CD4-positive, alpha-beta T cell treated with Interleukin-1 beta for 1 hour (primary cell): ENCODE results near the gene PCSK7.

ENCODE experiments used
- DNase-seq, 2 donors: peaks; one replicate each; pipeline ENCODE4 v3.0.0-alpha.2; 2020 to 2022

The PCSK7 gene

GRCh38 chr11:117181586-117182550, 50.0 kb downstream of the PCSK7 start:
- DNase-seq: no peak

GRCh38 chr11:117180661-117181585, 51.0 kb downstream of the PCSK7 start:
- peak; percentile 67 to 73 for DNase-seq

- no peak for DNase-seq
Observed at GRCh38 chr11:117180020-117180419, 51.9 kb downstream of the PCSK7 start.

GRCh38 chr11:117179048-117179999, 52.5 kb downstream of the PCSK7 start:
- peak; percentile 53 to 56 for DNase-seq

- DNase-seq: peak; percentile 88 to 89
Observed at GRCh38 chr11:117178210-117179034, 53.5 kb downstream of the PCSK7 start, which contains the start of gene SIDT2. Gene SIDT2 (plus strand): TSS chr11:117178743. CDS start chr11:117179264, 521 bp downstream.

GRCh38 chr11:117177534-117178209, 54.2 kb downstream of the PCSK7 start:
- no peak for DNase-seq

- no peak for DNase-seq
Observed at GRCh38 chr11:117176186-117176585, 55.7 kb downstream of the PCSK7 start.

GRCh38 chr11:117175781-117176180, 56.1 kb downstream of the PCSK7 start:
- DNase-seq: no peak

- no peak for DNase-seq
Observed at GRCh38 chr11:117175104-117175503, 56.8 kb downstream of the PCSK7 start.

GRCh38 chr11:117172724-117173421, 59.0 kb downstream of the PCSK7 start:
- no peak for DNase-seq

- DNase-seq: no peak
Observed at GRCh38 chr11:117171404-117172061, 60.3 kb downstream of the PCSK7 start.

GRCh38 chr11:117171007-117171403, 60.9 kb downstream of the PCSK7 start:
- DNase-seq: no peak

GRCh38 chr11:117170210-117170609, 61.7 kb downstream of the PCSK7 start:
- no peak for DNase-seq

- DNase-seq: no peak
Observed at GRCh38 chr11:117169736-117170135, 62.1 kb downstream of the PCSK7 start.

GRCh38 chr11:117166491-117166890, 65.4 kb downstream of the PCSK7 start:
- no peak for DNase-seq

GRCh38 chr11:117160826-117161225, 71.0 kb downstream of the PCSK7 start:
- no peak for DNase-seq

GRCh38 chr11:117159892-117160291, 72.0 kb downstream of the PCSK7 start:
- DNase-seq: no peak

- DNase-seq: no peak
Observed at GRCh38 chr11:117157507-117157906, 74.4 kb downstream of the PCSK7 start.

- no peak for DNase-seq
Observed at GRCh38 chr11:117154468-117154867, 77.4 kb downstream of the PCSK7 start.
